ENCODE data around the gene TSEN15. TPM values are rescaled to one million over a fixed set of nuclear protein-coding genes. Genes with fewer than 3 reads are reported as not detected.

Gene TSEN15
- total RNA-seq, 3 donors from 2014 or later (not counting 1 experiment from before 2014, with no cell fraction given) = 29.5 to 52.9 (median 34.3) TPM

DNA sequence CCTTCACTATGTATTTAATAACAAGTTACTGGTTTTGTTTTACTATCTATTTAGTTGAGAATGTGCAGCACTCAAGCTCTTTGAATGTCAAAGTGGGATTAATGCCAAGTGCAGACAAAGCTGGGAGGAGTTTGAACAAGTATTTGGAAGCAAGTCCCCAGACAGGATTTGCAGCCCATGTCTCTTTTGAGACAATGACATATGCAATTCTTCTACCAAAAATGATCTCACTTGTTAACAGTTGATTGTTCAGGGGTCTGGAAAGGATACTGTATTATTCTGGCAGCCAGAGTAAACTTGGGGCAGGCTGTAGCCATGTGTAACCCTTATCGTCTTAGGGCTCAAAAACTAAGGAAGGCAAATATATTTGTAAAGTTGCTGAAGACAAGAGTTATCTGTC lies 29.8 kb upstream of the TSEN15 start:
- Histone ChIP-seq H3K9me3 (ENCODE audit: control insufficient read depth, insufficient read depth, low read length) (no peaks in the 10 kb centered on the region), H3K27me3 (ENCODE audit: control insufficient read depth, insufficient read depth, low read length) (no peaks in the 10 kb centered on the region), H3K27ac (ENCODE audit: low read length) (no peak overlapping the region), H3K4me1 (ENCODE audit: control insufficient read depth, insufficient read depth, low read length) (no peaks in the 10 kb centered on the region), H3K4me3 (ENCODE audit: low read length) (no peak overlapping the region), H3K36me3 (ENCODE audit: control insufficient read depth, insufficient read depth, low read length) (no peaks in the 10 kb centered on the region)
- intact Hi-C loops (cut with micrococcal nuclease) = no loop called here
- H3K9me3 Mint-ChIP-seq = no peaks in the 10 kb centered on the region
- no peak overlapping the region for H3K4me3 Mint-ChIP-seq
- H3K27me3 Mint-ChIP-seq (ENCODE audit: low read depth in 2 of 2) = no peaks in the 10 kb centered on the region
- no peaks in the 10 kb centered on the region for H3K36me3 Mint-ChIP-seq
- ATAC-seq = no peak
- TF ChIP-seq CTCF (IDR thresholded peaks at IDR 0.05) = no peak
- WGBS (ENCODE audit: insufficient coverage) = 100% methylated on average over 1 of the region's 1 CpG
- no peaks in the 10 kb centered on the region for H3K4me1 Mint-ChIP-seq
- no peak for DNase-seq
- H3K27ac Mint-ChIP-seq = no peak overlapping the region

- intact Hi-C loops (cut with micrococcal nuclease) = no loop called here
- H3K36me3 ChIP-seq (ENCODE audit: control insufficient read depth, insufficient read depth, low read length) = no peaks in the 10 kb centered on the region
- Mint-ChIP-seq H3K27ac (no peak overlapping the region), H3K4me3 (no peak overlapping the region), H3K36me3 (no peaks in the 10 kb centered on the region), H3K9me3 (no peaks in the 10 kb centered on the region), H3K4me1 (no peaks in the 10 kb centered on the region), H3K27me3 (ENCODE audit: low read depth in 2 of 2) (no peaks in the 10 kb centered on the region)
- ATAC-seq (no peak), DNase-seq (no peak)
- WGBS (ENCODE audit: insufficient coverage) = 93% methylated on average over 2 of the region's 2 CpGs
- H3K4me1 ChIP-seq (ENCODE audit: control insufficient read depth, insufficient read depth, low read length) = no peaks in the 10 kb centered on the region
- H3K27me3 ChIP-seq (ENCODE audit: control insufficient read depth, insufficient read depth, low read length) = no peaks in the 10 kb centered on the region
- H3K27ac ChIP-seq (ENCODE audit: low read length) = no peak overlapping the region
- TF ChIP-seq CTCF (IDR thresholded peaks at IDR 0.05) = no peak
- H3K9me3 ChIP-seq (ENCODE audit: control insufficient read depth, insufficient read depth, low read length) = no peaks in the 10 kb centered on the region
- H3K4me3 ChIP-seq (ENCODE audit: low read length) = no peak overlapping the region
These were observed 28.9 kb upstream of the TSEN15 start for GRCh38 chr1:184022668-184023067.

DNA sequence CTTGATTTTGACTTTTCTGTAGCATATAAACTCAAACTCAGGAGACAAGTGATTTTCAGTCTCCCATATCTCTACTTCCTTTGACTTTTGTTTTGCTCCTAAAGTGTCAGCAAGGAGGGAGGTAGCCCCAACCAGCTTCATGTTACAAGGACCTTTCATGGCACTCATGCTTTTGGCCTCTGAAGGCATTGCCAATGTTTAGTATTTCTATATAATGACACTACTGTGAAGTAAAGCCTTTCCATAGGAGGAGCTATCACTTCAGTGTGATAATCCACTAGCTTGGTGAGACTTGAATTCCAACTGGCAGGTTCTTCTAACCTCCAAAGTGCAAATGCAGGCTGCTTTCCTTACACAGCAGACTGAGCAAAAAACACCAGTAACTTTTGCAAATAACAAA lies 28.4 kb upstream of the TSEN15 start:
- DNase-seq (no peak), ATAC-seq (no peak)
- no peaks in the 10 kb centered on the region for H3K4me1 Mint-ChIP-seq
- intact Hi-C loops (cut with micrococcal nuclease) = no loop called here
- H3K27me3 Mint-ChIP-seq (ENCODE audit: low read depth in 2 of 2) = no peaks in the 10 kb centered on the region
- Histone ChIP-seq H3K4me3 (ENCODE audit: low read length) (no peak overlapping the region), H3K4me1 (ENCODE audit: control insufficient read depth, insufficient read depth, low read length) (no peaks in the 10 kb centered on the region), H3K27ac (ENCODE audit: low read length) (no peak overlapping the region), H3K9me3 (ENCODE audit: control insufficient read depth, insufficient read depth, low read length) (no peaks in the 10 kb centered on the region), H3K36me3 (ENCODE audit: control insufficient read depth, insufficient read depth, low read length) (no peaks in the 10 kb centered on the region), H3K27me3 (ENCODE audit: control insufficient read depth, insufficient read depth, low read length) (no peaks in the 10 kb centered on the region)
- no peaks in the 10 kb centered on the region for H3K36me3 Mint-ChIP-seq
- no peak overlapping the region for H3K27ac Mint-ChIP-seq
- H3K4me3 Mint-ChIP-seq = no peak overlapping the region
- no peaks in the 10 kb centered on the region for H3K9me3 Mint-ChIP-seq
- TF ChIP-seq CTCF (IDR thresholded peaks at IDR 0.05) = no peak

DNA sequence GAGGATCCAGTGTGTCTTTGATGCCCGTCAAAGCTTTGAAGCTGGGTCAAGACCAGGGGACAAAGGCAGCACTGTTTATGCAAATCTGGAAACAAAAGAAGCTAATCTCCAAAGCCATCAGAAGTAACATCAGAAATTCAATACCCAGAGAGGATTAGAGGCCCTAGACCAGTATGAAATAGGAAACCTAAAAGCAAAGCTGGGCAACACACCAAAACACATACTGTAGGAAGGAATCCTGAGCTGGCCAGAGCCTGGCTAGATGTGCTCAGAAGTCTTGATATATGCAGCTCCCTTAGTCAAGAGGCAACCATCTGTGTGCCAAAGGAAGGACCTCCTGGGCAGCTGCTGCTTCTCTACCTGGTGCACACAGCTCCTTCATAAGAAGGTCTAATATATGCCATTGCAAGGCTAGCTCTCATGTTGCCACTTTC lies 26.3 kb upstream of the TSEN15 start:
- H3K9me3 ChIP-seq (ENCODE audit: control insufficient read depth, insufficient read depth, low read length) = no peaks in the 10 kb centered on the region
- Mint-ChIP-seq H3K27me3 (ENCODE audit: low read depth in 2 of 2) (peaks cover 0 to 3% of the 10 kb centered on the region in 2 donors), H3K36me3 (no peaks in the 10 kb centered on the region), H3K4me3 (no peak overlapping the region), H3K27ac (no peak overlapping the region), H3K9me3 (no peaks in the 10 kb centered on the region), H3K4me1 (peaks cover 0 to 6% of the 10 kb centered on the region in 2 donors)
- no peak for DNase-seq
- ATAC-seq = no peak
- no peaks in the 10 kb centered on the region for H3K4me1 ChIP-seq (ENCODE audit: control insufficient read depth, insufficient read depth, low read length)
- H3K36me3 ChIP-seq (ENCODE audit: control insufficient read depth, insufficient read depth, low read length) = no peaks in the 10 kb centered on the region
- 70% methylated on average over 1 of the region's 1 CpG for WGBS (ENCODE audit: insufficient coverage)
- no peaks in the 10 kb centered on the region for H3K27me3 ChIP-seq (ENCODE audit: control insufficient read depth, insufficient read depth, low read length)
- no peak overlapping the region for H3K27ac ChIP-seq (ENCODE audit: low read length)
- H3K4me3 ChIP-seq (ENCODE audit: low read length) = no peak overlapping the region
- intact Hi-C loops (cut with micrococcal nuclease) = no loop called here
- no peak for TF ChIP-seq CTCF (IDR thresholded peaks at IDR 0.05)
